Measurements from ENCODE around the gene MSH2. TPM values are rescaled to one million over a fixed set of nuclear protein-coding genes. Genes with fewer than 3 reads are reported as not detected.
A peak's percentile ranks its signal among the peaks of the same experiment; 100 is the strongest.
"Not testable (repeated sequence)": the region's sequence is repeated elsewhere in the genome, so short reads cannot be mapped to it uniquely, and the experiment has no call there.

The MSH2 gene
- total RNA-seq, 2 donors from 2014 or later = 126 to 135 TPM

DNA sequence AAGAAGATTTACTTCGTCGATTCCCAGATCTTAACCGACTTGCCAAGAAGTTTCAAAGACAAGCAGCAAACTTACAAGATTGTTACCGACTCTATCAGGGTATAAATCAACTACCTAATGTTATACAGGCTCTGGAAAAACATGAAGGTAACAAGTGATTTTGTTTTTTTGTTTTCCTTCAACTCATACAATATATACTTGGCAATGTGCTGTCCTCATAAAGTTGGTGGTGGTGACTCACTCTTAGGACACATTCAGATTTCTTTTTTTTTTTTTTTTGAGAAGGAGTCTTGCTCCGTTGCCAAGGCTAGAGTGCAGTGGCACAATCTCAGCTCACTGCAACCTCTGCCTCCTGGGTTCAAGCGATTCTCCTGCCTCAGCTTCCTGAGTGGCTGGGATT, 26.8 kb downstream of the MSH2 start:
- peaks cover 28% of the 10 kb centered on the region for H3K9me3 ChIP-seq (ENCODE audit: control insufficient read depth, low read length)
- no peak overlapping the region for H3K27ac ChIP-seq (ENCODE audit: low read depth, low read length)
- TF ChIP-seq, protein P1, sequence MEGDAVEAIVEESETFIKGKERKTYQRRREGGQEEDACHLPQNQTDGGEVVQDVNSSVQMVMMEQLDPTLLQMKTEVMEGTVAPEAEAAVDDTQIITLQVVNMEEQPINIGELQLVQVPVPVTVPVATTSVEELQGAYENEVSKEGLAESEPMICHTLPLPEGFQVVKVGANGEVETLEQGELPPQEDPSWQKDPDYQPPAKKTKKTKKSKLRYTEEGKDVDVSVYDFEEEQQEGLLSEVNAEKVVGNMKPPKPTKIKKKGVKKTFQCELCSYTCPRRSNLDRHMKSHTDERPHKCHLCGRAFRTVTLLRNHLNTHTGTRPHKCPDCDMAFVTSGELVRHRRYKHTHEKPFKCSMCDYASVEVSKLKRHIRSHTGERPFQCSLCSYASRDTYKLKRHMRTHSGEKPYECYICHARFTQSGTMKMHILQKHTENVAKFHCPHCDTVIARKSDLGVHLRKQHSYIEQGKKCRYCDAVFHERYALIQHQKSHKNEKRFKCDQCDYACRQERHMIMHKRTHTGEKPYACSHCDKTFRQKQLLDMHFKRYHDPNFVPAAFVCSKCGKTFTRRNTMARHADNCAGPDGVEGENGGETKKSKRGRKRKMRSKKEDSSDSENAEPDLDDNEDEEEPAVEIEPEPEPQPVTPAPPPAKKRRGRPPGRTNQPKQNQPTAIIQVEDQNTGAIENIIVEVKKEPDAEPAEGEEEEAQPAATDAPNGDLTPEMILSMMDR (conservative IDR thresholded peaks at IDR 0.05) = no peak
- no peak overlapping the region for H3K9ac ChIP-seq (ENCODE audit: extremely low read depth, low read length, poor library complexity, severe bottlenecking)
- peaks cover 34% of the 10 kb centered on the region for H3K9me3 Mint-ChIP-seq
- H3K36me3 Mint-ChIP-seq (ENCODE audit: low read depth) = peaks cover 81% of the 10 kb centered on the region
- H3K27ac Mint-ChIP-seq = no peak overlapping the region
- no peaks in the 10 kb centered on the region for H3K4me1 ChIP-seq (ENCODE audit: control insufficient read depth, insufficient read depth, low read length)
- H3K4me3 Mint-ChIP-seq = no peak overlapping the region
- no peaks in the 10 kb centered on the region for H3K27me3 Mint-ChIP-seq (ENCODE audit: insufficient read depth)
- H3K4me1 Mint-ChIP-seq = no peaks in the 10 kb centered on the region
- no peak for DNase-seq
- peaks cover 75% of the 10 kb centered on the region for H3K36me3 ChIP-seq (ENCODE audit: control insufficient read depth, insufficient read depth, low read length)
- no peaks in the 10 kb centered on the region for H3K27me3 ChIP-seq (ENCODE audit: control insufficient read depth, insufficient read depth, low read length, poor library complexity, severe bottlenecking)
- WGBS, 2 experiments (ENCODE audit: insufficient coverage in 1 of 2, insufficient read length in 1 of 2) = 94 to 96% methylated on average over 6 of the region's 6 CpGs
- H3K4me3 ChIP-seq (ENCODE audit: low read length) = no peak overlapping the region

DNA sequence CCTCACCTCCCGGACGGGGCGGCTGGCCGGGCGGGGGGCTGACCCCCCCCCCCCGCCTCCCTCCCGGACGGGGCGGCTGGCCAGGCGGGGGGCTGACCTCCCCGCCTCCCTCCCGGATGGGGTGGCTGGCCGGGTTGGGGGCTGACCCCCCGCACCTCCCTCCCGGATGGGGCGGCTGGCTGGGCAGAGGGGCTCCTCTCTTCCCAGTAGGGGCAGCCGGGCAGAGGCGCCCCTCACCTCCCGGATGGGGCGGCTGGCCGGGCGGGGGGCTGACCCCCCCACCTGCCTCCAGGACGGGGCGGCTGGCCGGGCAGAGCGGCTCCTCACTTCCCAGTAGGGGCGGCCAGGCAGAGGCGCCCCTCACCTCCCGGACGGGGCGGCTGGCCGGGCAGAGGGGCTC, 30.1 kb downstream of the MSH2 start:
- Mint-ChIP-seq H3K36me3 (ENCODE audit: low read depth) (peaks cover 79% of the 10 kb centered on the region), H3K9me3 (peaks cover 35% of the 10 kb centered on the region)
- not testable (repeated sequence) for H3K27me3 Mint-ChIP-seq (ENCODE audit: insufficient read depth); H3K4me1 ChIP-seq (ENCODE audit: control insufficient read depth, insufficient read depth, low read length); H3K27ac Mint-ChIP-seq; H3K27me3 ChIP-seq (ENCODE audit: control insufficient read depth, insufficient read depth, low read length, poor library complexity, severe bottlenecking); DNase-seq; H3K4me1 Mint-ChIP-seq; H3K27ac ChIP-seq (ENCODE audit: low read depth, low read length); H3K4me3 Mint-ChIP-seq; H3K4me3 ChIP-seq (ENCODE audit: low read length); H3K9ac ChIP-seq (ENCODE audit: extremely low read depth, low read length, poor library complexity, severe bottlenecking)
- WGBS, 2 experiments (ENCODE audit: insufficient coverage in 1 of 2, insufficient read length in 1 of 2) = 98% methylated on average over 10 of the region's 32 CpGs; no CpG with 5 or more reads in 1 of the 2 experiments
- peaks cover 71% of the 10 kb centered on the region for H3K36me3 ChIP-seq (ENCODE audit: control insufficient read depth, insufficient read depth, low read length)
- H3K9me3 ChIP-seq (ENCODE audit: control insufficient read depth, low read length) = peaks cover 28% of the 10 kb centered on the region

DNA sequence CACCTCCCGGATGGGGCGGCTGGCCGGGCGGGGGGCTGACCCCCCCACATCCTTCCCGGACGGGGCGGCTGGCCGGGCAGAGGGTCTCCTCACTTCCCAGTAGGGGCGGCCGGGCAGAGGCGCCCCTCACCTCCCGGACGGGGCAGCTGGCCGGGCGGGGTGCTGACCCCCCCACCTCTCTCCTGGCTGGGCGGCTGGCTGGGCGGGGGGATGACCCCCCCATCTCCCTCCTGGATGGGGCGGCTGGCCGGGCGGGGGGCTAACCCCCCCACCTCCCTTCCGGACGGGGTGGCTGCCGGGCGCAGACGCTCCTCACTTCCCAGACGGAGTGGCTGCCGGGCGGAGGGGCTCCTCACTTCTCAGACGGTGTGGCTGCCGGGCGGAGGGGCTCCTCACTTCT, 30.5 kb downstream of the MSH2 start:
- not testable (repeated sequence) for H3K27me3 Mint-ChIP-seq (ENCODE audit: insufficient read depth); H3K4me3 Mint-ChIP-seq; H3K9ac ChIP-seq (ENCODE audit: extremely low read depth, low read length, poor library complexity, severe bottlenecking); H3K27ac ChIP-seq (ENCODE audit: low read depth, low read length); DNase-seq; H3K4me3 ChIP-seq (ENCODE audit: low read length); H3K4me1 ChIP-seq (ENCODE audit: control insufficient read depth, insufficient read depth, low read length); H3K27me3 ChIP-seq (ENCODE audit: control insufficient read depth, insufficient read depth, low read length, poor library complexity, severe bottlenecking); H3K27ac Mint-ChIP-seq; H3K4me1 Mint-ChIP-seq
- 89% methylated on average over 3 of the region's 31 CpGs; no CpG with 5 or more reads in 1 of the 2 experiments for WGBS, 2 experiments (ENCODE audit: insufficient coverage in 1 of 2, insufficient read length in 1 of 2)
- peaks cover 35% of the 10 kb centered on the region for H3K9me3 Mint-ChIP-seq
- H3K36me3 ChIP-seq (ENCODE audit: control insufficient read depth, insufficient read depth, low read length) = peaks cover 73% of the 10 kb centered on the region
- H3K36me3 Mint-ChIP-seq (ENCODE audit: low read depth) = peaks cover 79% of the 10 kb centered on the region
- H3K9me3 ChIP-seq (ENCODE audit: control insufficient read depth, low read length) = peaks cover 28% of the 10 kb centered on the region

DNA sequence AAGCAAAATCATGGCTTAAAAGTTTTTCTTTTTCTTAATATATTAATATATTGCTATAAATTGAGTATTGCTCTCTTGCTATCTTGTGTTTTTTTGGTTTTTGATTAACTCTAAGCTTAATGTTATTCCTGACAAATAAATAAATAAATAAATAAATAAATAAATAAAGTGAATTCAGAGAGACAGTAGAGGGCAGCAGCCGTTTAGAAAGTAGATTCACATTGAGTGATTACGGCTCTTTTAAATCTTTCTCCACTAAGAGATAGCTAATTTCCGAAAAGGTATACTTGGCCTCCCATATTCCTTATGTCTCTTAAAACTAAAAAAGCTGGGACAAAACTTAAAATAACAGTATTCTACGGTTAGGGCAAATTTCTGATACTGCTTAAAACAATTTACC, 34.3 kb downstream of the MSH2 start:
- H3K27ac ChIP-seq (ENCODE audit: low read depth, low read length) = no peak overlapping the region
- peaks cover 1% of the 10 kb centered on the region for H3K9me3 ChIP-seq (ENCODE audit: control insufficient read depth, low read length)
- Mint-ChIP-seq H3K27ac (no peak overlapping the region), H3K36me3 (ENCODE audit: low read depth) (peaks cover 66% of the 10 kb centered on the region), H3K9me3 (peaks cover 17% of the 10 kb centered on the region), H3K27me3 (ENCODE audit: insufficient read depth) (no peaks in the 10 kb centered on the region), H3K4me3 (no peak overlapping the region), H3K4me1 (peaks cover 1% of the 10 kb centered on the region)
- peaks cover 67% of the 10 kb centered on the region for H3K36me3 ChIP-seq (ENCODE audit: control insufficient read depth, insufficient read depth, low read length)
- no peak for DNase-seq
- H3K27me3 ChIP-seq (ENCODE audit: control insufficient read depth, insufficient read depth, low read length, poor library complexity, severe bottlenecking) = no peaks in the 10 kb centered on the region
- TF ChIP-seq, protein P1 (conservative IDR thresholded peaks at IDR 0.05) = peak; percentile 66
- H3K9ac ChIP-seq (ENCODE audit: extremely low read depth, low read length, poor library complexity, severe bottlenecking) = no peak overlapping the region
- no peak overlapping the region for H3K4me3 ChIP-seq (ENCODE audit: low read length)
- WGBS, 2 experiments (ENCODE audit: insufficient coverage in 1 of 2, insufficient read length in 1 of 2) = 73 to 87% methylated on average over 4 of the region's 4 CpGs
- H3K4me1 ChIP-seq (ENCODE audit: control insufficient read depth, insufficient read depth, low read length) = no peaks in the 10 kb centered on the region
